ENCODE data around the gene EN1. TPM values are rescaled to one million over a fixed set of nuclear protein-coding genes. Genes with fewer than 3 reads are reported as not detected.

EN1 gene
- total RNA-seq, 1 donor: not detected

DNA sequence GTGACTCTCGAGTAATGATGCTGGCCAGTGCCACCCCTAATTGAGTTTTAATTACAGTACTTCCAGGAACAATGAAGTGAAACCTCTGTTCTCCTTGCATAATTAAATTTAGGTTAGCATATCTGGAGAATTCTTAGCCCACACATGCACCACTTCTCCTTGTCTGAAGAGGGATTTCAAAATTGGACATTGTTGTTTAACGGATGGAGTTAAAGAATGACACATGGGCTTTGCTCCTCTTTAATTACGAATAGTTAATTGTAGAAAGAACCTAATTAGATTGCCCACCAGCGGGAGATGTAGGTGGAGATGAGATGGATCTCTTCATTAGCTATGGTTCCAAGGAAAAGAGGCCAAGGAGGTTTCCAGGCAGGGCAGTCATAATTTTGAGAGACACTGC lies 33.1 kb upstream of the EN1 start:
- H3K4me3 ChIP-seq (ENCODE audit: low read depth, low read length): no peak overlapping the region
- TF ChIP-seq, protein P1, sequence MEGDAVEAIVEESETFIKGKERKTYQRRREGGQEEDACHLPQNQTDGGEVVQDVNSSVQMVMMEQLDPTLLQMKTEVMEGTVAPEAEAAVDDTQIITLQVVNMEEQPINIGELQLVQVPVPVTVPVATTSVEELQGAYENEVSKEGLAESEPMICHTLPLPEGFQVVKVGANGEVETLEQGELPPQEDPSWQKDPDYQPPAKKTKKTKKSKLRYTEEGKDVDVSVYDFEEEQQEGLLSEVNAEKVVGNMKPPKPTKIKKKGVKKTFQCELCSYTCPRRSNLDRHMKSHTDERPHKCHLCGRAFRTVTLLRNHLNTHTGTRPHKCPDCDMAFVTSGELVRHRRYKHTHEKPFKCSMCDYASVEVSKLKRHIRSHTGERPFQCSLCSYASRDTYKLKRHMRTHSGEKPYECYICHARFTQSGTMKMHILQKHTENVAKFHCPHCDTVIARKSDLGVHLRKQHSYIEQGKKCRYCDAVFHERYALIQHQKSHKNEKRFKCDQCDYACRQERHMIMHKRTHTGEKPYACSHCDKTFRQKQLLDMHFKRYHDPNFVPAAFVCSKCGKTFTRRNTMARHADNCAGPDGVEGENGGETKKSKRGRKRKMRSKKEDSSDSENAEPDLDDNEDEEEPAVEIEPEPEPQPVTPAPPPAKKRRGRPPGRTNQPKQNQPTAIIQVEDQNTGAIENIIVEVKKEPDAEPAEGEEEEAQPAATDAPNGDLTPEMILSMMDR (IDR thresholded peaks at IDR 0.05; ENCODE audit: insufficient read depth, low read depth, low read length): no peak
- DNase-seq (ENCODE audit: low read depth): no peak

DNA sequence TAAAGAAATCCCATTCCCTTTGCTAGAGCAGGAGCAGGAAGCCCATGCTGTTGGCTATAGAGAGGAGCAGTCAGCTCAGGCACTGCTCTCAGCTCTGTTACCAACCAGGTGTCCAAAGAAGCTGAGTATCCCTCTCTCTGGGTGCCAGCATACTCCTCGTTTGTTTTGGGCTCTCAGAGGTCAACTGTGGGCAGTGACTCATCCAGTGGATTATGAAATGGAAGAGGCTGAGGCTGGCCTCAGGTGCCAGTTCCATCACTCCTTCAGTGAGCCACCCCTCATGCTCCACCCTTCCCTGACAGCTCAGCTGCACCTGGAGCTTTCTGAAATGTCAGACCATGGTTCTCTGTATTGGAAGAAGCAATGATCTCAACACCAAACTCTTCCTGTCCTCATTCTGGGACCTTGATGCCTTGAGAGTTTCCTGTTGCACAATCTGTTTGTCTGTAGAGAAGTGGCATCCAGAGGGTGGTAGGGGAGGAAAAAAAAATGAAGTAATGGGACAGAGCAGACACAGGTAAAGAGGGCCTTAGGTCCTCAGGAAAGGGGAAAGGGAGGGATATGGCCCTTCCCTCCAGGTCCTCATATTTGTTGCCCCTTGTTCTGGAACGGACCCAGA lies 31.2 kb upstream of the EN1 start:
- DNase-seq (ENCODE audit: low read depth): no peak
- TF ChIP-seq, protein P1 (IDR thresholded peaks at IDR 0.05; ENCODE audit: insufficient read depth, low read depth, low read length): no peak
- H3K4me3 ChIP-seq (ENCODE audit: low read depth, low read length): no peak overlapping the region

DNA sequence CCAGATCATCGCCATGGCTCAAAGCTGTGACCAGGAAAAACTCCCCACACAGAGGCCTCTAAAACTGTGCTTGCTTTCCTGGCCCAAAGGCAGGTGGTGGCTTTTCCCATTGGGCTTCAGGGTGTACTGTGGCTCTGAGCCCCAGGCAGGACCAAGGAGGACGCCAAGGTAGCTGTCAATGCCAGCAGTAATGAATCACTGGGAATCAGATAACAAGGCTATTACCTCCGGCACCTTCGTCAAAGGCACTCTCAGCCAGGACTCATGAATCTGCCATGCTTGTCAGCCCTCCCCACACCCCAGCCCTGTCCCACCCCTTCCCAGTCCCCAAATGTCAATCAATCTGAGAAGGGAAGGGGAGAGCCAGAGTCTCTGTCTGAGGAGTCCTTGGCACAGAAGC lies 27.9 kb upstream of the EN1 start:
- H3K4me3 ChIP-seq (ENCODE audit: low read depth, low read length): no peak overlapping the region
- TF ChIP-seq, protein P1 (IDR thresholded peaks at IDR 0.05; ENCODE audit: insufficient read depth, low read depth, low read length): no peak
- DNase-seq (ENCODE audit: low read depth): no peak

DNA sequence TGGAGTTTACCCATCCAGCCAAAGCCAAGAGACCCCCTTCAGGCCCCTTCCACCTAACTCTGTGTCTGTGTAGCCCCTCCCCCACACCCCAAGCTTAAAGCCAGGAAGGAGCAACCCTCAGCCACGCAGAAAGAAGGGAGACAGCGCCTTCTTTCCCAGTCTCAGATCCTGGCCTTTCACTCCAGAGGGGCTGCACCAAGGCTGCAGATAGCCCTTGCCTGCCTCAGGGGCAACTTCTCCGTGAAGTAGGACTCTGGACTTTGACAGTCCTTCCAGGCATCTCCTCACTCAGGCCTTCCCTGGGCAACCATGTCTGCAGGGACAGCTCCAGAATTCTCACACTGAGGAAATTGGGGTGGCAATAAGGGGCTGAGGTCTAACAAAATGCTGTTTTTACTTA lies 26.9 kb upstream of the EN1 start:
- TF ChIP-seq, protein P1 (IDR thresholded peaks at IDR 0.05; ENCODE audit: insufficient read depth, low read depth, low read length): no peak
- no peak overlapping the region for H3K4me3 ChIP-seq (ENCODE audit: low read depth, low read length)
- no peak for DNase-seq (ENCODE audit: low read depth)

DNA sequence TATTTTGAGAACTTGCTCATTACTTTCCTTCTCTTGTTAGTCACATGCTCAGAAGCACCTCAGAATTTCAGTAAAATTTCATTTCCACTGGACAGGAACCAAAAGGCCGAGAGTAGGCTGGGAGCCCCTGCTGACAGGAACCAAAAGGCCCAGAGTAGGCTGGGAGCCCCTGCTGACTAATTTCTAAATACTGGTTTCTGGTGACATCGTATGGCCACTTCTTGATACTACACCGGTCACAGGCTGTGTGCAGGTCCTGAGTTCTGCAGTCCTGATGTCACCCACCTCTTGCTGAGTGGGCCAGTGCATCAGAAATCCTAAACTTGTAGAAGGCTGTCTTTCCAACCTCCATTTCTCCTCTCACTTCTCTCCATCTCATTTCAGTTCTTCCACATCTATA lies 17.7 kb upstream of the EN1 start:
- DNase-seq (ENCODE audit: low read depth): peak; percentile 39
- TF ChIP-seq, protein P1 (IDR thresholded peaks at IDR 0.05; ENCODE audit: insufficient read depth, low read depth, low read length): peak; percentile 60
- H3K4me3 ChIP-seq (ENCODE audit: low read depth, low read length): no peak overlapping the region

DNA sequence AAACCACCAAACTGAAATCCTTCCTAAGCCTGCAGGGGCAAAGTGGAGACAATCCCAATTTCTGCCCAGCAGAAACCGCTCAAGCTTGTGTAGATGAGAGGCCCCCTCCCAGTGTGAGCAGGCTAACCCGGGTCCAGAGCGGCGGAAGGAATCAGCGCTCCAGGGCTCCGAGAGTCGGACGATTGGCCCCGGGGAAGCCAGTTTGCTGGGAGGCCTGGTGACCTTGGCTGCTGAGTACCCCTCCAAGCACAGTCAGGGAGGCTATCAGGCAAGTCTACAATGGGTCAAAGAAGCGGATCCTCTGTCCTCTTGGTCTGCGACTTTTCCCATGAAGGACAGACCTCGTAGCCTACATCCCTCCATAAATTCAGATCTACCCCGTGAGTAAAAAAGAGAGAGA lies 16.8 kb upstream of the EN1 start:
- no peak overlapping the region for H3K4me3 ChIP-seq (ENCODE audit: low read depth, low read length)
- no peak for DNase-seq (ENCODE audit: low read depth)
- TF ChIP-seq, protein P1 (IDR thresholded peaks at IDR 0.05; ENCODE audit: insufficient read depth, low read depth, low read length): no peak

DNA sequence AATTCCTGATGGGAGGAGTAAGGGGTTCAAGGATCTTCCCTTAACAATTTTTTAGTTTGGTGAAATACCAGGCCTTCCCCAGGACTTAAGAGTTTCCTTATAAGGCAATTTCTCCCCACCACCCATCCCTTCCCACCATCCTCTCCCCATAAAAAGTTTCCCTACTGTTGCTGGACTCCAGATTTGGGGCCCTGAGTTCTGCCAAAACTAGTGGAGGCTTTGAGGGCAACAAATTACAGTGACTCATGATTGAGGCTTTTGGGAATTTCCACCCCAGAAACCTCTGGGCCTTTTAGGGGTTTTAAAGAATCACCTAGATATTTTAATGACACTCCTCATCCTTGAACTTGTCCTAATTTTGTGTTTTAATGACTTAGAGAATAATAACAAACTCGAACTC lies 14.3 kb upstream of the EN1 start:
- TF ChIP-seq, protein P1 (IDR thresholded peaks at IDR 0.05; ENCODE audit: insufficient read depth, low read depth, low read length): no peak
- H3K4me3 ChIP-seq (ENCODE audit: low read depth, low read length): no peak overlapping the region
- DNase-seq (ENCODE audit: low read depth): no peak
